Spleen (tissue), 11 donors: ENCODE data around the gene CHTOP. TPM values are rescaled to one million over a fixed set of nuclear protein-coding genes. Genes with fewer than 3 reads are reported as not detected.
A peak's percentile ranks its signal among the peaks of the same experiment; 100 is the strongest.

ENCODE experiments used
- DNase-seq: peaks from one replicate; pipeline ENCODE4 v3.0.0-alpha.2; 2020
- H3K27ac ChIP-seq, 8 donors: fragments of 200-600 bp; sonication (generic) in 7 of 8; 1 replicate in 4 of 8; 2 replicates in 4 of 8; pipeline versions ENCODE4 v1.5.0 to v1.8.0; 2016 to 2021; ENCODE audit warnings: inconsistent platforms in 4 of 8, mild to moderate bottlenecking in 4 of 8, moderate library complexity in 1 of 8
- H3K27me3 ChIP-seq, 7 donors: fragments of 200-600 bp; sonication (generic) in 6 of 7; replicated peaks in 1 of 7; 1 replicate in 4 of 7; 2 replicates in 3 of 7; pipeline versions ENCODE4 v1.5.0 to v1.8.0; 2016 to 2021; ENCODE audit warnings: inconsistent platforms in 3 of 7, mild to moderate bottlenecking in 1 of 7
- H3K36me3 ChIP-seq, 6 donors: fragments of 200-600 bp; sonication (generic) in 5 of 6; 1 replicate in 4 of 6; 2 replicates in 2 of 6; pipeline versions ENCODE4 v1.5.0 to v1.8.0; 2016 to 2021; ENCODE audit warnings: inconsistent platforms in 2 of 6
- H3K4me1 ChIP-seq, 6 donors: fragments of 200-600 bp; sonication (generic) in 5 of 6; 1 replicate in 3 of 6; 2 replicates in 3 of 6; pipeline versions ENCODE4 v1.5.0 to v1.8.0; 2016 to 2021; ENCODE audit warnings: inconsistent platforms in 3 of 6
- H3K4me3 ChIP-seq, 8 donors: fragments of 200-600 bp; sonication (generic) in 7 of 8; 1 replicate in 4 of 8; 2 replicates in 4 of 8; pipeline versions ENCODE4 v1.5.0 to v1.8.0; 2016 to 2021; ENCODE audit warnings: inconsistent platforms in 4 of 8, mild to moderate bottlenecking in 4 of 8, moderate library complexity in 2 of 8
- H3K9me3 ChIP-seq, 8 donors: fragments of 200-600 bp; sonication (generic) in 7 of 8; 1 replicate in 4 of 8; 2 replicates in 4 of 8; pipeline versions ENCODE4 v1.5.0 to v1.8.0; 2016 to 2021; ENCODE audit warnings: inconsistent platforms in 4 of 8
- CTCF ChIP-seq, 11 experiments: fragments of 200-600 bp in 7 of 11; fragments of 450-650 bp in 4 of 11; sonication (generic) in 4 of 11; IDR thresholded peaks in 8 of 11; conservative IDR thresholded peaks in 3 of 11; 1 replicate in 7 of 11; 2 replicates in 4 of 11; pipeline versions ENCODE4 v1.4.0 to v1.8.0; 2016 to 2021; ENCODE audit warnings: antibody characterized with exemption in 11 of 11, inconsistent platforms in 4 of 11, mild to moderate bottlenecking in 1 of 11
- POLR2A ChIP-seq, 3 donors: fragments of 450-650 bp; IDR thresholded peaks; one replicate each; pipeline ENCODE4 v1.5.1; 2017; ENCODE audit warnings: antibody characterized with exemption in 3 of 3, mild to moderate bottlenecking in 1 of 3
- POLR2AphosphoS5 ChIP-seq, 3 donors: sonication (generic); formaldehyde crosslinking; IDR thresholded peaks; one replicate each; pipeline ENCODE4 v1.5.1; 2017; ENCODE audit warnings: antibody characterized with exemption in 3 of 3
- WGBS, 5 donors: extraction: QIAGEN DNeasy Blood & Tissue Kit in 3 of 5; methylation state at CpG; one replicate each; pipeline versions ENCODE4 v1.1.5 to v1.1.7; 2013 to 2018; 5-methylcytosine and 5-hydroxymethylcytosine counted together
- intact Hi-C: fragments of 100-400 bp; cut with DNase I; formaldehyde crosslinking; loops from one replicate; pipeline ENCODE4 v1.15.0; 2023; ENCODE audit warnings: low total_unique reads
- polyA plus RNA-seq, 3 donors: library from polyadenylated mRNA; stranded (reverse); fragments of 200-250 nt; gene quantifications; one replicate each; pipeline ENCODE4 v1.2.1, GENCODE V29; 2013
- total RNA-seq, 7 donors: library from RNA; depleted of rRNA in 3 of 7; stranded (reverse); fragments of >200 nt in 3 of 7; fragmentation: NEBNext Ultra II Directional in 4 of 7; extraction: Animal tissue kit (Norgen Biotek cat#: 25700) in 4 of 7; gene quantifications; one replicate each; pipeline versions ENCODE4 v1.1.0 to v1.2.1, GENCODE V29; 2016 to 2021
- donor health status: healthy with polysubstance abuse.
- donor health status: DM: no; HTN: no; CAD: no; lungs with moderate emphysema.
- donor health status: DM: no; HTN: no; CAD: no.
- donor health status: Bipolar disorder and iron deficiency.
- donor health status: healthy.
- donor health status: DM: no; HTN: no; CAD: no.
- donor health status: DM: yes; HTN: yes; CAD: no.

The CHTOP gene
- total and polyA plus RNA-seq, 10 donors = 58.1 to 108 (median 84.4) TPM

GRCh38 chr1:153598309-153599172 lies 35.3 kb upstream of the CHTOP start:
- TF ChIP-seq POLR2A (IDR thresholded peaks at IDR 0.05) (peak in 1 of 3 donors; percentile 58), CTCF (IDR thresholded peaks at IDR 0.05 in 8 of 11, conservative IDR thresholded peaks at IDR 0.05 in 3 of 11) (no peak), POLR2AphosphoS5 (IDR thresholded peaks at IDR 0.05) (peak in 2 of 3 donors; percentile 68 to 76)
- H3K36me3 ChIP-seq = no peaks in the 10 kb centered on the region
- DNase-seq = peak; percentile 85
- no peaks in the 10 kb centered on the region for H3K9me3 ChIP-seq
- no peaks in the 10 kb centered on the region for H3K27me3 ChIP-seq
- peak overlapping the region; percentile 74 to 89 (median 83) for H3K27ac ChIP-seq
- peaks cover 11 to 51% (median 20%) of the 10 kb centered on the region in 6 donors for H3K4me1 ChIP-seq
- WGBS, 5 donors = 28 to 51% (median 42%) methylated on average over 5 to 7 of the region's 7 CpGs
- no peak overlapping the region for H3K4me3 ChIP-seq
- intact Hi-C loops = no loop called here

GRCh38 chr1:153599847-153600246 lies 34.0 kb upstream of the CHTOP start:
- peak overlapping the region in 4 of 8 donors; percentile 84 to 89 (median 85) for H3K27ac ChIP-seq
- WGBS, 5 donors = 86 to 91% (median 87%) methylated on average over 7 of the region's 7 CpGs
- no peak for DNase-seq
- no peaks in the 10 kb centered on the region for H3K27me3 ChIP-seq
- intact Hi-C loops = no loop called here
- H3K36me3 ChIP-seq = no peaks in the 10 kb centered on the region
- peaks cover 11 to 51% (median 20%) of the 10 kb centered on the region in 6 donors for H3K4me1 ChIP-seq
- no peak for TF ChIP-seq CTCF (IDR thresholded peaks at IDR 0.05 in 8 of 11, conservative IDR thresholded peaks at IDR 0.05 in 3 of 11)
- TF ChIP-seq POLR2AphosphoS5 (IDR thresholded peaks at IDR 0.05) = no peak
- no peak for TF ChIP-seq POLR2A (IDR thresholded peaks at IDR 0.05)
- no peak overlapping the region for H3K4me3 ChIP-seq
- no peaks in the 10 kb centered on the region for H3K9me3 ChIP-seq

- no peaks in the 10 kb centered on the region for H3K27me3 ChIP-seq
- TF ChIP-seq POLR2AphosphoS5 (IDR thresholded peaks at IDR 0.05) = no peak
- TF ChIP-seq POLR2A (IDR thresholded peaks at IDR 0.05) = no peak
- no peak for TF ChIP-seq CTCF (IDR thresholded peaks at IDR 0.05 in 8 of 11, conservative IDR thresholded peaks at IDR 0.05 in 3 of 11)
- peaks cover 12 to 64% (median 24%) of the 10 kb centered on the region in 6 donors for H3K4me1 ChIP-seq
- no peak for DNase-seq
- 82 to 90% (median 85%) methylated on average over 6 of the region's 6 CpGs for WGBS, 5 donors
- H3K36me3 ChIP-seq = peaks cover 0 to 26% (median 0%) of the 10 kb centered on the region in 6 donors
- H3K4me3 ChIP-seq = no peak overlapping the region
- intact Hi-C loops = no loop called here
- no peak overlapping the region for H3K27ac ChIP-seq
- H3K9me3 ChIP-seq = no peaks in the 10 kb centered on the region
Observed at GRCh38 chr1:153602749-153603148, 31.1 kb upstream of the CHTOP start.

- Histone ChIP-seq H3K9me3 (no peaks in the 10 kb centered on the region), H3K4me1 (peaks cover 5 to 60% (median 27%) of the 10 kb centered on the region in 6 donors), H3K36me3 (peaks cover 0 to 26% (median 0%) of the 10 kb centered on the region in 6 donors), H3K27ac (peak overlapping the region in 4 of 8 donors; percentile 88 to 95 (median 89)), H3K4me3 (no peak overlapping the region), H3K27me3 (no peaks in the 10 kb centered on the region)
- no peak for TF ChIP-seq POLR2A (IDR thresholded peaks at IDR 0.05)
- no peak for TF ChIP-seq POLR2AphosphoS5 (IDR thresholded peaks at IDR 0.05)
- TF ChIP-seq CTCF (IDR thresholded peaks at IDR 0.05 in 8 of 11, conservative IDR thresholded peaks at IDR 0.05 in 3 of 11) = no peak
- intact Hi-C loops = no loop called here
- DNase-seq = peak; percentile 22
- 84 to 93% (median 91%) methylated on average over 11 of the region's 11 CpGs for WGBS, 5 donors
Observed at GRCh38 chr1:153606194-153606593, 27.7 kb upstream of the CHTOP start.
